ENCODE measurements around the gene RASEF.
A peak's percentile ranks its signal among the peaks of the same experiment; 100 is the strongest.
"Not testable (repeated sequence)": the region's sequence is repeated elsewhere in the genome, so short reads cannot be mapped to it uniquely, and the experiment has no call there.

Gene RASEF

GRCh38 chr9:82968388-82968787 lies 94.6 kb downstream of the RASEF start:
- no peak for DNase-seq

- DNase-seq: peak; percentile 18
These were observed 101.3 kb downstream of the RASEF start for GRCh38 chr9:82961504-82962125.

GRCh38 chr9:82957529-82958379 lies 105.2 kb downstream of the RASEF start:
- no peak for DNase-seq

GRCh38 chr9:82949203-82949602 lies 113.7 kb downstream of the RASEF start:
- DNase-seq: no peak

GRCh38 chr9:82940376-82940775 lies 122.6 kb downstream of the RASEF start:
- DNase-seq: no peak

- no peak for DNase-seq
These were observed 123.5 kb downstream of the RASEF start for GRCh38 chr9:82939451-82939850.

- no peak for DNase-seq
These were observed 124.3 kb downstream of the RASEF start for GRCh38 chr9:82938426-82939218.

- DNase-seq: not testable (repeated sequence)
These were observed 126.4 kb downstream of the RASEF start for GRCh38 chr9:82936561-82936960.

GRCh38 chr9:82934949-82935348 lies 128.0 kb downstream of the RASEF start:
- DNase-seq: no peak

GRCh38 chr9:82934025-82934424 lies 128.9 kb downstream of the RASEF start:
- DNase-seq: not testable (repeated sequence)

GRCh38 chr9:82930116-82930515 lies 132.8 kb downstream of the RASEF start:
- DNase-seq: no peak

All from CD4-positive, alpha-beta T cell treated with Interleukin-12 subunit alpha and Interleukin-12 subunit beta, for 1 hour (primary cell).